SK-N-MC (cell line): Measurements from ENCODE around the gene MIPEP.
A peak's percentile ranks its signal among the peaks of the same experiment; 100 is the strongest.

ENCODE experiments used
- DNase-seq: peaks from one replicate; pipeline ENCODE4 v3.0.0-alpha.2; 2011; ENCODE audit warnings: low read depth, low spot score
- H3K27ac ChIP-seq: fragments of 200-600 bp; sonication (generic); 2 replicates; pipeline ENCODE4 v1.5.1; 2016; ENCODE audit warnings: mixed run types
- H3K36me3 ChIP-seq: fragments of 200-600 bp; sonication (generic); 2 replicates; pipeline ENCODE4 v1.6.1; 2017; ENCODE audit warnings: antibody characterized with exemption, low read length, mixed read lengths; ENCODE audit not compliant: insufficient read depth
- H3K4me3 ChIP-seq: fragments of 200-600 bp; sonication (generic); 2 replicates; pipeline ENCODE4 v1.5.1; 2016
- H3K9ac ChIP-seq: fragments of 200-600 bp; sonication (generic); 2 replicates; pipeline ENCODE4 v1.8.0; 2017; ENCODE audit warnings: mixed run types, mixed read lengths; ENCODE audit not compliant: insufficient read length
- H3K9me3 ChIP-seq: fragments of 200-600 bp; sonication (generic); 2 replicates; pipeline ENCODE4 v1.6.1; 2017; ENCODE audit warnings: low read depth, mild to moderate bottlenecking, antibody characterized with exemption, low read length, moderate library complexity, mixed read lengths
- EZH2 ChIP-seq: fragments of 200-600 bp; sonication (generic); IDR thresholded peaks from one replicate; pipeline ENCODE4 v1.6.1; 2017; ENCODE audit warnings: antibody characterized with exemption
- FOXP2 ChIP-seq: optimal IDR thresholded peaks from 2 replicates; pipeline ENCODE3; 2011; ENCODE audit warnings: mild to moderate bottlenecking, moderate library complexity; ENCODE audit not compliant: insufficient read depth; ENCODE audit errors: extremely low read length, control extremely low read depth
- POLR2AphosphoS5 ChIP-seq: IDR thresholded peaks from 2 replicates; pipeline ENCODE4 v1.6.1; 2012; ENCODE audit warnings: mild to moderate bottlenecking, low read depth, low read length, borderline replicate concordance

MIPEP gene

GRCh38 chr13:23842406-23842805, 46.8 kb downstream of the MIPEP start:
- no peak for TF ChIP-seq FOXP2
- TF ChIP-seq POLR2AphosphoS5: no peak
- no peak for TF ChIP-seq EZH2
- no peak overlapping the region for H3K9ac ChIP-seq
- H3K36me3 ChIP-seq: no peaks in the 10 kb centered on the region
- H3K27ac ChIP-seq: no peak overlapping the region
- no peak for DNase-seq
- H3K4me3 ChIP-seq: no peak overlapping the region
- no peaks in the 10 kb centered on the region for H3K9me3 ChIP-seq

DNA sequence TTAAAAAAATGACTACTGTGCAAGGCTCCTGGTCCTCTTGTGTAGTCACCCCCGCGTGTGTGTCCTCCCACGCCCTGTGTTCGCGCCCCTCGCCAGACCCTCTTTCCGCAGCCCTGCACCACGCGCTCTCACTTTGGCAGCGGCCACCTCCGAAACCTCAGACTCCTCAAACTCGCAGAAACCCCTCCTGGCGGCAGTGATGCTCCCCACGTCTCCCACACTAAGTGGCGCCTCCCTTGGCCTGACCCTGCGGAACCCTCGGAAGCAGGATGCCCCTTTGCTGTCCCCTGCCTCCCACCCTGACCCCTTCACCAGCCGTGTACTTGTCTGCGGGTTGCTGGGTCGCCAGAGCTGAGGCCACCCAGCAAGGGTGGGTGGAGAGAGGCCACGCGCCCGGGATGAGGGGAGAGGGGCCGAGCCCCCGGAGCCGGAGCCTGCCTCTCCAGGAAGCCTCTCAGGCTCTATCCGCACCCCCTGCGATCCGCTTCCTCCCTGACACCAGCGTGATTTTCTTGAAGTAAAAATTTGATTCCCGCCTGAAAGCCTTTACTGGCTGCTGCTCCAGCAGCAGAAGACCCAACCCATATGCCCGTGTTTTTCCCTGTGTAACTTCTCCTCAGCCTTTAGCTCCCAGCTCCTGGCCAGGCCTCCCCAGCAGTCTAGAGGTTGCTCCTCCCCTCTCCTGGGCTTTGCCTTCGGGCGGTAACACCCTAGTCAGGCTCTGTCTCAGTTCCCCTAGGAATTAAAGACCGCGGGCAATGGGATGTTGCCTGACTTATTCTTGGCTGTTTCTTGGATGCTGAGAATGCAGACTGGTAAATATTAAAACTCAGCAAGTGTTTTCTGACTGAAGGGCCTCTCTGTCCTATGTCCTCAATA, 55.2 kb downstream of the MIPEP start:
- peak; percentile 18 for DNase-seq
- Histone ChIP-seq H3K36me3 (no peaks in the 10 kb centered on the region), H3K9me3 (no peaks in the 10 kb centered on the region), H3K4me3 (peak overlapping the region; percentile 60), H3K27ac (peak overlapping the region; percentile 64), H3K9ac (no peak overlapping the region)
- TF ChIP-seq FOXP2 (no peak), EZH2 (no peak), POLR2AphosphoS5 (no peak)

GRCh38 chr13:23828866-23829265, 60.3 kb downstream of the MIPEP start:
- Histone ChIP-seq H3K27ac (no peak overlapping the region), H3K9ac (no peak overlapping the region), H3K4me3 (no peak overlapping the region), H3K9me3 (no peaks in the 10 kb centered on the region), H3K36me3 (peaks cover 5% of the 10 kb centered on the region; the same call in 1 of the 2 replicates)
- TF ChIP-seq EZH2 (no peak), FOXP2 (no peak), POLR2AphosphoS5 (no peak)
- DNase-seq: no peak

- no peaks in the 10 kb centered on the region for H3K9me3 ChIP-seq
- H3K9ac ChIP-seq: no peak overlapping the region
- no peak overlapping the region for H3K4me3 ChIP-seq
- DNase-seq: no peak
- TF ChIP-seq FOXP2 (no peak), EZH2 (no peak), POLR2AphosphoS5 (no peak)
- H3K36me3 ChIP-seq: peaks cover 5% of the 10 kb centered on the region; the same call in 1 of the 2 replicates
- no peak overlapping the region for H3K27ac ChIP-seq
Observed at GRCh38 chr13:23828086-23828485, 61.1 kb downstream of the MIPEP start.

GRCh38 chr13:23825179-23825578, 64.0 kb downstream of the MIPEP start:
- Histone ChIP-seq H3K4me3 (no peak overlapping the region), H3K36me3 (peaks cover 5% of the 10 kb centered on the region; the same call in 1 of the 2 replicates), H3K9me3 (no peaks in the 10 kb centered on the region), H3K27ac (no peak overlapping the region), H3K9ac (no peak overlapping the region)
- TF ChIP-seq EZH2: no peak
- TF ChIP-seq FOXP2: no peak
- TF ChIP-seq POLR2AphosphoS5: no peak
- no peak for DNase-seq

DNA sequence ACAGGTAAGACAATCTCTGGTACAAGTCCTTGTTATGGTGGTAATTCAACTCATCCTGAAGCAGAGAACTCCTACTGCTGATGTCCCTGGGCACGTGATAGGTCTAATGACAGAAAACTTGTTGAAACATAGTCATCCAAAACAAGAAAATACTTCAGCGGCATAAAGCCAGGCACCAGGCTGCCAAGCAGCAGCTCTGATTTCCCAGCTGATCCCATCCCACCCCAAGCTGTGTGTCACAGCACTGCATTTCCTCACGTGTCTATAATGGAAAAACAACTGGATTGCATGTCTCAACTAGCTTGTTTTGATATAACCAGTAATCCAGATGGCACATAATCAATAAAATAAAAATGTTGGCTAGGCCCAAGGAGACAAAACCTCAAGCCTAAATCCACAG, 64.8 kb downstream of the MIPEP start:
- TF ChIP-seq POLR2AphosphoS5 (no peak), FOXP2 (no peak), EZH2 (no peak)

DNA sequence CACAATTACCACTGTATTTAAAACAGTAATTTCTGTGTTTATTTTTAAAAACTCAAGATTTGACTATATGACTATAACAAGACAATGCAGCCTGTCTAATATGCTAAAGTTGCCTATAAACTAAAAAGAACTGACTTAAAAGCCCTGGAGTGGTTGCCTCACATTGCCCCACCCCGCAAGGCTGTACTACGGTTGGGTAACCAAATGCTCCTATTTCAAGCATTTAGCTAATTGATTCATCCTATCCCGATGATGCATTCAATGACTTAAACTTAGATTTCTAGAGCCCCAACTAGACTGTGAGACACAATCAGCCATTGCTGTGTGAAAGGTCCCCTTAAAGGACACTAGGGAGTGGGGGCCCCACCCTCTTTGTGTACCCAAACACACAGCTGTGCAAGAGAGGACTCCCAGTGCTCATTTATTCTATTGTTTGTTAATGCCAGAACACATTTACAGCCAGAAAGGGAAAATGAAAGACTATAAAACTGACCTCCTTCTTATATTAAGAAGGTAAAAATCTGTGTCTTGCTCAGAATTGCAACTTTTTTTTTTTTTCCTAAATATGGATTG, 66.9 kb downstream of the MIPEP start:
- no peak overlapping the region for H3K27ac ChIP-seq
- no peak overlapping the region for H3K4me3 ChIP-seq
- H3K9me3 ChIP-seq: no peaks in the 10 kb centered on the region
- DNase-seq: no peak
- H3K36me3 ChIP-seq: peaks cover 5% of the 10 kb centered on the region; the same call in 1 of the 2 replicates
- no peak overlapping the region for H3K9ac ChIP-seq
- TF ChIP-seq EZH2 (no peak), FOXP2 (no peak), POLR2AphosphoS5 (no peak)

More for the DNA sequence above, 64.8 kb downstream of the MIPEP start:
- Histone ChIP-seq H3K36me3 (peaks cover 5% of the 10 kb centered on the region; the same call in 1 of the 2 replicates), H3K27ac (no peak overlapping the region), H3K9ac (no peak overlapping the region), H3K4me3 (no peak overlapping the region), H3K9me3 (no peaks in the 10 kb centered on the region)
- no peak for DNase-seq

GRCh38 chr13:23820530-23820929, 68.7 kb downstream of the MIPEP start:
- H3K27ac ChIP-seq: no peak overlapping the region
- DNase-seq: no peak
- H3K9ac ChIP-seq: no peak overlapping the region
- TF ChIP-seq EZH2: no peak
- peaks cover 5% of the 10 kb centered on the region; the same call in 1 of the 2 replicates for H3K36me3 ChIP-seq
- H3K4me3 ChIP-seq: no peak overlapping the region
- no peaks in the 10 kb centered on the region for H3K9me3 ChIP-seq
